ENCODE measurements around the gene CD79A. TPM values are rescaled to one million over a fixed set of nuclear protein-coding genes. Genes with fewer than 3 reads are reported as not detected.
A peak's percentile ranks its signal among the peaks of the same experiment; 100 is the strongest.

Gene CD79A
- total RNA-seq: 0.19 TPM
- long read RNA-seq: 0 reads

GRCh38 chr19:41876847-41877832 is at the start of gene CD79A:
TSS of gene CD79A (plus strand) at chr19:41877279. CDS start at chr19:41877305, 26 bp downstream.
- ATAC-seq (no peak), DNase-seq (ENCODE audit: missing footprints) (no peak)
- intact Hi-C loops (cut with DNase I): no loop called here

- DNase-seq (ENCODE audit: missing footprints): no peak
- intact Hi-C loops (cut with DNase I): no loop called here
- no peak for ATAC-seq
Measured at GRCh38 chr19:41837981-41838708, 38.9 kb upstream of the CD79A start.

GRCh38 chr19:41839211-41839610 is 37.9 kb upstream of the CD79A start:
- intact Hi-C loops (cut with DNase I): no loop called here
- DNase-seq (ENCODE audit: missing footprints) (no peak), ATAC-seq (no peak)

GRCh38 chr19:41843371-41843770 is 33.7 kb upstream of the CD79A start:
- ATAC-seq: no peak
- no peak for DNase-seq (ENCODE audit: missing footprints)
- intact Hi-C loops (cut with DNase I): no loop called here

- ATAC-seq: no peak
- intact Hi-C loops (cut with DNase I): no loop called here
Measured at GRCh38 chr19:41844601-41845000, 32.5 kb upstream of the CD79A start, which contains the start of gene LYPD4. TSS of gene LYPD4 (minus strand) at chr19:41844683. CDS start at chr19:41839285, 5,398 bp downstream.

GRCh38 chr19:41845001-41845050 is 32.3 kb upstream of the CD79A start, which contains the start of gene DMRTC2:
TSS of gene DMRTC2 (plus strand) at chr19:41845042. CDS start at chr19:41847429, 2,387 bp downstream.
- intact Hi-C loops (cut with DNase I): no loop called here
- ATAC-seq: no peak
- DNase-seq (ENCODE audit: missing footprints): no peak

More at GRCh38 chr19:41844601-41845000, 32.5 kb upstream of the CD79A start, which contains the start of gene LYPD4:
- no peak for DNase-seq (ENCODE audit: missing footprints)

GRCh38 chr19:41845051-41845590 is 32.0 kb upstream of the CD79A start:
- intact Hi-C loops (cut with DNase I): no loop called here
- DNase-seq (ENCODE audit: missing footprints): no peak
- ATAC-seq: no peak

- DNase-seq (ENCODE audit: missing footprints): no peak
- intact Hi-C loops (cut with DNase I): no loop called here
- ATAC-seq: no peak
Measured at GRCh38 chr19:41847351-41848105, 29.6 kb upstream of the CD79A start.

- DNase-seq (ENCODE audit: missing footprints): no peak
- intact Hi-C loops (cut with DNase I): no loop called here
- no peak for ATAC-seq
Measured at GRCh38 chr19:41848666-41849065, 28.4 kb upstream of the CD79A start.

- ATAC-seq: no peak
- DNase-seq (ENCODE audit: missing footprints): no peak
- intact Hi-C loops (cut with DNase I): no loop called here
Measured at GRCh38 chr19:41849067-41849466, 28.0 kb upstream of the CD79A start.

GRCh38 chr19:41850381-41850780 is 26.7 kb upstream of the CD79A start:
- intact Hi-C loops (cut with DNase I): no loop called here
- DNase-seq (ENCODE audit: missing footprints) (no peak), ATAC-seq (no peak)

GRCh38 chr19:41851456-41851855 is 25.6 kb upstream of the CD79A start:
- DNase-seq (ENCODE audit: missing footprints) (no peak), ATAC-seq (no peak)
- intact Hi-C loops (cut with DNase I): no loop called here

- DNase-seq (ENCODE audit: missing footprints) (no peak), ATAC-seq (no peak)
- intact Hi-C loops (cut with DNase I): no loop called here
Measured at GRCh38 chr19:41853344-41853743, 23.7 kb upstream of the CD79A start.

- ATAC-seq (no peak), DNase-seq (ENCODE audit: missing footprints) (no peak)
- intact Hi-C loops (cut with DNase I): no loop called here
Measured at GRCh38 chr19:41853768-41854167, 23.3 kb upstream of the CD79A start.

GRCh38 chr19:41859213-41859617 is 17.9 kb upstream of the CD79A start:
- no peak for ATAC-seq
- intact Hi-C loops (cut with DNase I): loop anchor here (1.0 kb wide), 1 partner anchor 25 kb away; no protein-coding TSS in a partner anchor

GRCh38 chr19:41859618-41860418 is 17.3 kb upstream of the CD79A start, which contains the start of gene RPS19:
TSS of gene RPS19 (plus strand) at chr19:41860255. CDS start at chr19:41860775, 520 bp downstream.
- peak; percentile 97 for ATAC-seq

More at GRCh38 chr19:41859213-41859617, 17.9 kb upstream of the CD79A start:
- DNase-seq (ENCODE audit: missing footprints): no peak

GRCh38 chr19:41860419-41861115 is 16.5 kb upstream of the CD79A start:
- intact Hi-C loops (cut with DNase I): loop anchor here (5.0 kb wide), 1 partner anchor 97 kb away; the partner anchor contains the start of gene RABAC1
- ATAC-seq: no peak
- DNase-seq (ENCODE audit: missing footprints): peak; percentile 76

More at GRCh38 chr19:41859618-41860418, 17.3 kb upstream of the CD79A start, which contains the start of gene RPS19:
- intact Hi-C loops (cut with DNase I): loop anchor here (1.0 to 5.0 kb wide), 2 partner anchors 24 to 97 kb away; partner anchors contain the start of gene RABAC1
- DNase-seq (ENCODE audit: missing footprints): peak; percentile 99

Measured in Right ventricle myocardium inferior (tissue), 1 donor.